ENCODE results near the gene CPNE2.
"Not testable (repeated sequence)": the region's sequence is repeated elsewhere in the genome, so short reads cannot be mapped to it uniquely, and the experiment has no call there.

CPNE2 gene

DNA sequence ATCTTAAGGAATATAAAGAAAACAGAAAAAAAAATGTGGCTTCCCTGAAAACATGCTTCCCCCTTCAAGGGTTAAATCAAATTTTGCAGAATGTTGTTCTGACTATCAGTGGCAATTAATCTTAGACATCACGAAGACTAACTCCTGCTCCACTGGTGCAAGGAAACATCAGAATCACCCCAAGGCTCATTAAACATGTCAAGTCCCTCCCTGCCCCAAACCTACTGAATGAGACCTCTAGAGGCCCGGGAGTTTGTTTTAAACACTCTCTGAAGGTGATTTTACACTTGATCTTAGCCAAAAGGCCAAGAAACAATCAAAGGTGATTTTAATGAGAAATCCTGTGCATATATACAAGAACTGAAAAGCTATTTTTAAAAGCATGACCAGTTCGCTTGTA, 75.2 kb downstream of the CPNE2 start:
- no peak for DNase-seq (ENCODE audit: low read depth)

DNA sequence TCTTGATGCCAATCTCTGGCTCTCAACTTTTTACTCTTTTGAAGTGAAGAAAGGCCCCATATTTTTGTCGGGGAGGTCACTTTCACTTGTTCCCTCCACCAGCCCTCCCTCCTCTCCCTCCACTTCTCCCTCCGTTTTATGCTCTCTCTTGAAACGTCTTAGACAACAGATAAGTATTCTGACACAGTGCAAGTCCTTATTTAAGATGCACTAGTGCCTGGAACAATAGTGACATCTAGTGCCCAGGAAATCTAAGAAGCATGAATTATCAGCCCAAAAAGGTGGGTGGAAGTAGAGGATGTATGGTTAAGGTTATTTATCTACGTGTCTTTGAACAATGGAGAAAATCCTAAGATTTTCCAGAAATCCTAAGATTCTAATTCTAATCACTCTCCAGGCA, 75.6 kb downstream of the CPNE2 start:
- no peak for DNase-seq (ENCODE audit: low read depth)

DNA sequence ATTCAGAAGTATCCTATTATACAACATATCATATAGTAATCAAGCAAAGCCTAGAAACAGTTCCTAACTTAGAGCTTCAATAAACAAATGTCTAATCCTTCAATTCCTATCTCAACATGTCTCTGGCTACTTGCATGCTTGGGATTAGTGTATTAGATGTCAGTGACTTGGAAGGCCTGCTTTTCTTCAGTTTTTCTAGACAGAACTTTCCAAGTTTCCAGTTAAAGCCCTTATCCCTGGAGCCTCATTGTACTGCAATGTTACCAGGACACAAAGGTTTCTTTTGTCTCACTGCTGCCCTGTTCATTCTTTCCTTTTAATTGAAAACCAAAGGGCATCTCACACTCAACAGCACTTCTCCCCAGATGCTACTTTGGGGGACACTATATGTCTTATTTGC, 76.9 kb downstream of the CPNE2 start:
- DNase-seq (ENCODE audit: low read depth), result no peak

DNA sequence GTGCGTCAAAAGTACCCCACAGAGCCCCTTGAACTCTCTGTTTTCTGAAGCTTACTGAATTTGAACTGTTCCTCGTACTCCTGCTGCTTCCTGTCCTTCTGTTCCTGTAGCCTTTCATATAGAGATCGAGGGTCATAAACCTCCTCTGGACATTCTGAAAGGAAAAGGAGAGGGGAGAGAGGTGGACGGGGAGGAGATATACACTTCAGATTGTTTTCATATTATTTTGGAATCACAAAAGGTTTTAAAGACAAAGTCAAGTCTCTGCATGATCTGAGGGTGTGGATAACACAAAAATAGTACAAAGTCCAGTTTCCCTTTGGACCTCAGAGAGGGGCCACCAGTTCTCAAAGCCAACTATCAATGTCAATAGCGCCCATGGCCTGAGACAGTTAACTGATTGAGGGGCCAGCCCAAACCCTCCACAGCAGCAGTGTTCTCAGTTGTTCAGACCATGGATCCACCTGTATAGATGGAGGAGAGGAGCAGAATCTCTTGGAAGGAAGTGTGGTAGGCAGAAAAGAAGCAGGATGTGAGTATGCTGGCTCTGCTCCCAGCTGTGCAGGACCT, 80.4 kb downstream of the CPNE2 start:
- DNase-seq (ENCODE audit: low read depth), result no peak

DNA sequence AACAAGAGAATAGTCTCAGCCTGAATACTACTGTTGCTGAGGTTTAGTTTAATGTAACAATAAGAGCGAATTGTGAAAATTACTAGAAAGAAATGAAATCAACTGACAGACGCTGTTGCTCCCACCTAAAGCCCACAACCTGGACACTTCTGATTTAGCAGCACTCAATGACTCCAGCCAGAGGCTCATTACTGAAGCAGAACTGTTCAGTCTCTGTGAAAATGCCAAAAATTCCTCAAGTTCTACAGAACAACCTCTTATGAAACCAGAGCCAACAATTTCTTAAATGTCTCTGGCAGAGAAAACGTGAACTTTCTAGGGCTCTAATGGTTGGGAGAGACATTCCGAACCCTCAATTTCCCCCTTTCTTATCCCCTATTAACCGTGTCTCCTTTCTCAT, 83.5 kb downstream of the CPNE2 start:
- DNase-seq (ENCODE audit: low read depth), result no peak

DNA sequence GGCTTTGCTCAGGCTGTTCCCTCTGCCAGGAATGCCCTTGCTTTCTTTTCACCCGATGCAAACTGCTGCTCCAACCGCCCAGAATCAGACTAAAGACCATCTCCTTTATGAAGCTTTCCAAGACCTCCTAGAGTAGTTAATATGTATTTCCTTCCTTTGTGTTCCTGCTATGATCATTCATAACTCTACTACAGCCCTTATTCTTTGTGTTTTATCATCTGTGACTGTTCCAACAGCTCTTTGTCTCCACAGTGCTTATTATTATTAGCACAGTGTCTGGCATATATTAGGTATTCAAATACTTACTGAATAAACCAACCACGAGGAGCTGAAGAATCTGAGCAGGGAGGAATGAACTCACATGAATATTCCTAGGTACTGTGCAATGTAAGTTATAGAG, 85.8 kb downstream of the CPNE2 start:
- no peak for DNase-seq (ENCODE audit: low read depth)

DNA sequence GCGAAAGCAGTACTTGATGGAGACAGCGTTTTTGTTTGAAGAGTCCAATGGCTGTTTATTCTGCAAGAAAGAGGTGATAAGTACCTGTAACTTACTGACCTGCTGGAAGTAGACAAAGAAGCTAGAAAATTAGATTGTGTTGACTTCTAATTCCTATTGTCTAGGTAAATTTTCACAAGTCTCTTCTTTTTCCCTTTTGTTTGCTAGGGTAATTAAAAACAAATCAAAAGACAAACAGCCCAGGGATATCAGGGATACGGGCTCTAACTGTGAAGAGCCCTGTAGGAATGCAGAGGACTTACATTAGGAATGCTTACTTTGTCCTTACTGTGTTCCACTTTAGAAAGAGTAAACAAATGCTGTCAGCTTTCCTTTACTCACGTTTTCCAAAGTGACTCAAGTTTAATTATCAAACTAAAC, 86.4 kb downstream of the CPNE2 start:
- no peak for DNase-seq (ENCODE audit: low read depth)

DNA sequence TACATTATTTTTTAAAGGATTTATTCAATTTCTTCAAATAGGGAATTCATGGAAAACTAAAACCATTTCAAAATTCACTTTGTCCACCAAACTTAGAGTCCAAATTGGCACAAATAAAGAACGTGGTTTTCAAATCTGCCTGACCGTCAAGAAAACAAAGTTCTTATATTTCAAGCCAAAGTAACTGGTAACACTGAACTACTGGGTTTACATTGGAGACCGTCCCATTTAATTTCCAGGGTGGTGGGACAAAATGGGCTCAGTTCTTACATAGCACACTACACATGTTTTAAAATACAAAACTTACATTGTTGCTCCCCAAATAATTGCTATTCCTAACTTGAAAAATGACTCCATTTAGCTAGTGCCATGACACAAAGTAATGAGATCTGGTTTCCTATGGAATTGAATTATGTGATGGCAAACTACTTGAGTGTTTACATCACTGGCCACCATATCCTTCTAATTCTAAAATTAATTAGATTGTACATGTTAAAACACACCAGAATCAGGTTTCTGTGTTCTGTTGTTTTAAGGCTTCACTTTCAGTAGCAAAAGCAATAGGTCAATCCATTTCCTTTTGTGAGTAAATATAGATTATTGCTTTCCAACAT, 86.9 kb downstream of the CPNE2 start:
- no peak for DNase-seq (ENCODE audit: low read depth)

DNA sequence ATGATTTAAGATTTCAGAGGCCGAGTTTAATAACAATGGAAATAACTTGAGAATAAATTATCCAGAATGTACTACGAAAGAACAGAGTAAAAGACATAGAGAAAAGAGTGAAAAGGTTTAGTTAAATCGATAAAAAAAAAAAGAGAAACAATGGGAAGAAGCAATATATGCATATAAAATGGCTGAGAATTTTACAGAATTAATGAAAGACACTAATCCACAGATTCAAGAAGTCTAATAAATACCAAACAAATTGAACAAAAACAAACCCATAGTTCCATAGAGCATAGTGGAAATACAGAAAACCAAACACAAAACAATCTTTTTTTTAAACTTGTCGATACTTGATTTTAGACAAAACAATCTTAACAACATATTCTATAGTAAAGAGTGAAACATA, 91.7 kb downstream of the CPNE2 start:
- DNase-seq (ENCODE audit: low read depth), result no peak

DNA sequence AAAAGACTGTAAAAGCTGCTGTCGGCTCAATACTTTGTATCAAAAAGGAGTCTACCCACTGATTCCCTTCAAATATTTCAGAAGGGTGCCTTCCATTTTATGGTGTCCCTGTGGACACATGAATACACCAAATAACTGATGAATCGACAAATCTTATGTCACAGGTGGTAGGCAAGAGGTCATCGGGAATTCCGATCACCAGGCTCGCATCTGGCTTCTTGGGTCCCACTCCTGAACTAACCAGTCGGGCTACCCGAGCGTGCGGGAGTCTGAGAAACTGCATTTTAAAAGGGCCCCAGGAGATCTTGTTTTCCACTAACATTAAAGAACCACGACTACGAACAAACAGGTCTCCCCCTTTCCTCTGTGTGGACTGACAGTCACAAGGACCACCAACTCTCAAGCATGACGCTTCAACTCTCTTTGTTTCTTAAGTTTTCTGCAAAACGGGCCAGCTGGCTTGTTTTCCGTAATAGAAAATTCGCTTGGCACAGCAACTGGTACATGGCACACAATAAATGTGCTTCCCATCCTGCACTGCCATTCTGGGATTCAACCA, 92.6 kb downstream of the CPNE2 start:
- no peak for DNase-seq (ENCODE audit: low read depth)

DNA sequence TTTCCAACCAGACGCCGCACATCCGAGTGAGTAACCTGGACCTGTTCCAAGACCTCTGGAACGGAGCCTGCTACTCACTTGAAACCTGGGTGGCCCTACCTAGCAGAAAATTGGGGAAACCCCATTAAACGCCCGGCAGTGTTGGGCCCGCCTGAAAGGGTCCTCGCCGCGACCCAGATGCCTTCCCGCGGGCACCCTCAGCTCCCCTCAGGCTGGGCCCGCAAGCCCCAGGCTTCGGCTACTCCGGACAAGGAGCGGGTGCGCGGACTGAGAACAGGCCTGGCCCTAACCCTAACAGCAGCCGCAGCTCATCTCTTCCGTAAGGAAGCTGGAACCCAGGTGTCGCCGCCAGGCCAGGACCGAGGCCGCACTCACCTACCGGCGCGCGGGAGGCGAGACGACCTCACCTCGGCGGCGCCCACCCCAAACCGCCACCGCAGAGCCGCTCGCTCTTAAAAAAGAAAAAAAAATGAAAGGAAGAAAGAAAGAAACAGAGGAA, 93.1 kb downstream of the CPNE2 start:
- peak; percentile 35 for DNase-seq (ENCODE audit: low read depth)

DNA sequence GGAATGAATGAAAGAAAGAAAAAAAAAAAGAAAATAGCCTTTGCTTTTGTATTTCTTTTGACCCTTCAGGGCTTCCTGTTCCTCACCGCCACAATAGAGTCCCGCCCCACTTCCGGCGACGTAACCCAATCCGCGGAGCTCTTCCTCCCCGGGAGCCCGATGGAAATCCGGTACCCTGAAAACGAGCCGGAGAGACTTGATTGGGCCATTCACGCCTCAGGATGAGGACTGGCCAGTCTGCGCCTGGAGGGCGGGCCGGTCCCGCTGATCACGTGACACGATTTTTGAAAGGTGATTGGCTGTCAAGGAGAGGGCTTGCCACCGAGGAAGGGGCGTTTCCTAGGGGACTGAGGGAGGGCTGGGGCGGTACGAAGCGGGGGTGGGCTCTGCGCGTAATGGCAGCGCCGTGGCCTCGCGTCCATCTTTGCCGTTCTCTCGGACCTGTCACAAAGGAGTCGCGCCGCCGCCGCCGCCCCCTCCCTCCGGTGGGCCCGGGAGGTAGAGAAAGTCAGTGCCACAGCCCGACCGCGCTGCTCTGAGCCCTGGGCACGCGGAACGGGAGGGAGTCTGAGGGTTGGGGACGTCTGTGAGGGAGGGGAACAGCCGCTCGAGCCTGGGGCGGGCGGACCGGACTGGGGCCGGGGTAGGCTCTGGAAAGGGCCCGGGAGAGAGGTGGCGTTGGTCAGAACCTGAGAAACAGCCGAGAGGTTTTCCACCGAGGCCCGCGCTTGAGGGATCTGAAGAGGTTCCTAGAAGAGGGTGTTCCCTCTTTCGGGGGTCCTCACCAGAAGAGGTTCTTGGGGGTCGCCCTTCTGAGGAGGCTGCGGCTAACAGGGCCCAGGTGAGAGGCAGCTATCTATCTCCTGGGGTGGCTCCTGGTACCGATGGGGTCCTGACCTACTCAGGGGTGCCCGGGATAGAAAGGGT, 93.8 kb downstream of the CPNE2 start, which contains the start of the genes PSME3IP1 and RSPRY1:
Gene PSME3IP1, minus strand, starts transcription at position 95 of the 927 bp plus-strand sequence. CDS start 12,185 bp downstream, outside the sequence.
Gene RSPRY1, plus strand, starts transcription at position 385 of the 927 bp plus-strand sequence. CDS start 18,330 bp downstream, outside the sequence.
- DNase-seq (ENCODE audit: low read depth), result peak; percentile 99

DNA sequence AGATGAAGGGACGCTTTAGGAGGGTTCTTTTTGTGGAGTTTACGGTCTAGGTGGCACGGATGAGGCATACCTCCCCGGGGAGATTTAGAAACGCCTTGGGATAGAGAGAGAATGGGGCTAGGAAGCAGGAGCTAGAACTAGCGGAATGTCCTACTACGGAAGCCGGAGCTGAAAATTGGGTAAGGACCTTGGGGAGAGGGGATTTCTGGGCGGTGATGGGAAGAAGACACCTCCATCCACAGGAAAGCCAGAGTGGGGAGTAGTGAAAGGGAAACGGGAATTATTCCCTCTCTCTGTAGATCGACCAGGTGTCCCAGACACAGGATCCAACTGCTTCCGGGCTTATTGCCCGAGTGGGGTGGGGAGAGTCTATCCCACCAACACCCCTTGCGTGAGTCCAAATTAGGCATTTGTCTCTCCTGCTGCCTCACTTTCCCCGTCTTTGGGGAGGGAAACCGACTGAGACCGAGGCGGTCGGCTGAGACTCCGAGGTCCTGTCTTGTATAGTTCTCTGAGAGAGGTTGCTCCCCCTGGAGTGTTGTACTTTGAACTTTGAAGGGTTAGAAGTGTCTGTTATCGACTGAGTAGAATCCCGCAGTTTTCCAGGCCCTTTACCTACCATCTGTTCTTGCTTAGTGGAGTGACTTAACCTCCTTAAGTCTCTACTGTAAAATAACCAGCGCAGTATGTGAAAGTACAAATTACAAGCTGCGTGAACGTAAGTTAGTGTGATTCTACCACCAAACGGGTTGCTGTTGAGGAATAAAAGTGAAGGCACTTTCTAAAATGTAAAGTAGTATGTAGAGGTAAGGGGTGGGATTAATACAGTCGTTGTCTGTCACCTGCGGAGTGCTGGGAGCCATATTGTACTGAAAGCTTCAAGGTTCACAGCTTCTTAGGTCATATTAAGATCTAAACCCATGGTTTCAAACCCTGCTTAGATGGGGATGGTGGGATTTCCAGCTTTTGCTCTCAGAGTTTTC, 94.8 kb downstream of the CPNE2 start:
- DNase-seq (ENCODE audit: low read depth), result no peak

DNA sequence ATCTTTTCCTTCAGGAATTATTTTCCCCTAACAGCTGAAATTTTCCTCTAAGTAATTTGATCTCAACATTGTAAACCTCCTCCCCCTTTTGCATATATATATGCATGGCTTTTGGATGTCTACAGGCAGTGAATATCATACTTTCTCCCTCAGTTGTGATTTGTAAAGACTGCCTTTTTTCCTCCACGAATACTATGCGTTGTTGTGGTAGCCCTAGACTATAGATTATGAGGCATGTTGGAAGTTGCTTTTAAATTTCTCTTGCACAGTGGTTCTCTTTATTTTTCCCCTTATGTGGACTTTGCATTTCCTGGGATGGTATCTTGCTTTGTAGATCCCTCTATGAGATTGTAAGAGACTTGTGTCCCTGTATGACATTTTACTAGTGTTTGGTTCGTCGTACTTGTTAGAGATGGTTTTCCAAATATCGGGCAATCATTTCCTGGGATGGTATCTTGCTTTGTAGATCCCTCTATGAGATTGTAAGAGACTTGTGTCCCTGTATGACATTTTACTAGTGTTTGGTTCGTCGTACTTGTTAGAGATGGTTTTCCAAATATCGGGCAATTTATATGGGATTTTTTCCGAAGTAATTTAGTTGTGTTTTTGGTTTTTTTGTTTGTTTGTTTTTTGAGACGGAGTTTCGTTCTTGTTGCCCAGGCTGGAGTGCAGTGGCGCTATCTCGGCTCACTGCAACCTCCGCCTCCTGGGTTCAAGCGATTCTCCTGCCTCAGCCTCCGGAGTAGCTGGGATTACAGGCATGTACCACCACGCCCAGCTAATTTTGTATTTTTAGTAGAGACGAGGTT, 95.7 kb downstream of the CPNE2 start:
- not testable (repeated sequence) for DNase-seq (ENCODE audit: low read depth)

DNA sequence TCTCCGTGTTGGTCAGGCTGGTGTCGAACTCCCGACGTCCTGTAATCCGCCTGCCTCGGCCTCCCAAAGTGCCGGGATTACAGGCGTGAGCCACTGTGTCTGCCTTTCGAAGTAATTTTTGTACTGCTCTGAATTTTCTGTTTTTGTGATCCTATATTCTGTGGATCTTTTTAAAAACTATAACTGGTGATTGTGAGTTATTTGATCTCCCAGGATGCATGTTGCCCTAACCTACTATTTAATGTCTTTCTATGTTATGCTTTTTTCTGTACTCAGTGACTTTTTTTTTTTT, 96.3 kb downstream of the CPNE2 start:
- no peak for DNase-seq (ENCODE audit: low read depth)

DNA sequence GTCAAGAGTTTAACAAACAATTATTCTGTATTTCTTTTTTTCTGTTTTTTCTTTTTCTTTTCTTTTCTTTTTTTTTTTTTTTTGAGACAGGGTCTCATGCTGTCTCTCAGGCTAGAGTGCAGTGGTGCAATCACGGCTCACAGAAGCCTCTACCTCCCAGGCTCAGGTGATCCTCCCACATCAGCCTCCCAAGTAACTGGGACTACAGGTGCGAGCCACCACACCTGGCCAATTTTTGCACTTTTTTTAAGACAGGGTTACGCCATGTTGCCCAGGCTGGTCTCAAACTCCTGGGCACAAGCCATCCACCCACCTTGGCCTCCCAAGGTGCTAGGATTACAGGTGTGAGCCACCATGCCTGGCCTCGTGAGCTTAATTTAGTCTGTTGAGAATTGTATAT, 97.1 kb downstream of the CPNE2 start:
- DNase-seq (ENCODE audit: low read depth), result not testable (repeated sequence)

DNA sequence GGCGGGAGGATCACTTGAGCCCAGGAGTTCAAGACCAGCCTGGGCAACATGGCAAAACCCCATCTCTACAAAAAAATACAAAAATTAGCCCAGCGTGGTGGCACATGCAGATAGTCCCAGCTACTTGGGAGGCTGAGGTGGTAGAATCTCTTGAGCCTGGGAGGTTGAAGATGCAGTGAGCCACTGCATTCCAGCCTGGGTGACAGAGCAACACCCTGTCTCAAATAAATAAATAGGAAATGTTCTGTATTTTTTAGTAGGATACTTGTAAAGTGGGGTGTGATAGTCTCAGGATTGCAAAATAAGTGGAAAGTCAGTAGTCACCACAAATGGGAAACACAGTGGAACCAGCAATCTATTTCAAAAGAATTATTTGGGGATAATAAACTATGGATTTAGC, 97.8 kb downstream of the CPNE2 start:
- no peak for DNase-seq (ENCODE audit: low read depth)

DNA sequence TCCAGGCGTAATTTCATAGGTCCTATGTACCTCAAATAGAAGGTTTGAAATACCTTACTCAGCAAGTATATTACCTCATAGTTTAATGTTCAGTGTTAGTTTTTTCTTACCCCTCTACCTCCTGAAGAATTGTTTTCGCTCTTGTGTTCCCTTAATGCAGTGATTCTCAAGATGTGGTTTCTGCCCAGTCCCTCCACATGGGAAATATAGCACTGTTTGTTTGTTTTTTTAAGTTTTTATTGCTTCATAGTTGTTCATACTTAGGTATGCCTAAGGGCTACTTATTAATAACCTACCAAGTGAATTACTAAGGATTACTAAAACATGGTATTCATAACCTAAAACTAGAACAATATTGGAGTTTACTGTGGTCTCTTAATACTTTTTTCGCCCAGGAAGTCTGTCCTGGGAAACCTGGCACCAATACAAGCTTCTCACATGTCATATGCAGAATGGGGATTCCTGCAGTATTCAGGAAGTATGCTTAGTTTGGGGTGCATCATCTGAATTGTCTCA, 98.7 kb downstream of the CPNE2 start:
- DNase-seq (ENCODE audit: low read depth), result no peak

DNA sequence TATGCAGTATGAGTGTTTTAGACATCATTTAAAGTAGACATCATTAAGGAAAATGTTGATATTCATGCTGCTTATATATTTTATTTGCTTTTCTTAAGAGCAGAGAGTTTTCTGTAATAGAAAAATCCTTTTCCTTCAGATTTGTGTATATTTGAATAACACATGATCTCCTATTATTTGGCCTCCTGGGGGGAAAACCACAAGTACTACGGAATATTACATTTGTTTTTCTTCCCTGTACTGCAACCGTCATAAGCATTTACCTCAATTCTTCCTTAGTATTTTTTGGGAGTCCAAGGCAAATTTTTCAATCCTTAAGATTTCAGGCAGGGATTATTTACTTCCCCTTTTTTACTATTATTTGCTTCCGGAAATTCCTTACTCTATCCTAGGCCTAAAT, 99.8 kb downstream of the CPNE2 start:
- no peak for DNase-seq (ENCODE audit: low read depth)

Measured in T-helper 22 cell (primary cell).